ENCODE measurements around the gene MYL3.

The MYL3 gene

GRCh38 chr3:46895204-46895660, 32.0 kb upstream of the MYL3 start:
- TF ChIP-seq, protein P1, sequence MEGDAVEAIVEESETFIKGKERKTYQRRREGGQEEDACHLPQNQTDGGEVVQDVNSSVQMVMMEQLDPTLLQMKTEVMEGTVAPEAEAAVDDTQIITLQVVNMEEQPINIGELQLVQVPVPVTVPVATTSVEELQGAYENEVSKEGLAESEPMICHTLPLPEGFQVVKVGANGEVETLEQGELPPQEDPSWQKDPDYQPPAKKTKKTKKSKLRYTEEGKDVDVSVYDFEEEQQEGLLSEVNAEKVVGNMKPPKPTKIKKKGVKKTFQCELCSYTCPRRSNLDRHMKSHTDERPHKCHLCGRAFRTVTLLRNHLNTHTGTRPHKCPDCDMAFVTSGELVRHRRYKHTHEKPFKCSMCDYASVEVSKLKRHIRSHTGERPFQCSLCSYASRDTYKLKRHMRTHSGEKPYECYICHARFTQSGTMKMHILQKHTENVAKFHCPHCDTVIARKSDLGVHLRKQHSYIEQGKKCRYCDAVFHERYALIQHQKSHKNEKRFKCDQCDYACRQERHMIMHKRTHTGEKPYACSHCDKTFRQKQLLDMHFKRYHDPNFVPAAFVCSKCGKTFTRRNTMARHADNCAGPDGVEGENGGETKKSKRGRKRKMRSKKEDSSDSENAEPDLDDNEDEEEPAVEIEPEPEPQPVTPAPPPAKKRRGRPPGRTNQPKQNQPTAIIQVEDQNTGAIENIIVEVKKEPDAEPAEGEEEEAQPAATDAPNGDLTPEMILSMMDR (IDR thresholded peaks at IDR 0.05; ENCODE audit: insufficient read depth, low read length): peak; percentile 87
- TF ChIP-seq REST (IDR thresholded peaks at IDR 0.05; ENCODE audit: insufficient replicate concordance, low read depth): no peak
- no peak overlapping the region for H3K4me3 ChIP-seq (replicated peaks; ENCODE audit: insufficient read depth, low read length)
- H3K27me3 ChIP-seq (ENCODE audit: insufficient read depth, poor library complexity, severe bottlenecking): peaks cover 20% of the 10 kb centered on the region
- H3K27ac ChIP-seq (replicated peaks): no peak overlapping the region
- peak in 1 of 2 experiments; percentile 62 for DNase-seq (ENCODE audit: low read depth in 1 of 2, low spot score in 1 of 2)

- no peak overlapping the region for H3K4me3 ChIP-seq (replicated peaks; ENCODE audit: insufficient read depth, low read length)
- no peak overlapping the region for H3K27ac ChIP-seq (replicated peaks)
- DNase-seq (ENCODE audit: low read depth in 1 of 2, low spot score in 1 of 2): no peak
- peaks cover 25% of the 10 kb centered on the region for H3K27me3 ChIP-seq (ENCODE audit: insufficient read depth, poor library complexity, severe bottlenecking)
- TF ChIP-seq, protein P1 (IDR thresholded peaks at IDR 0.05; ENCODE audit: insufficient read depth, low read length): no peak
- TF ChIP-seq POLR2AphosphoS5 (IDR thresholded peaks at IDR 0.05; ENCODE audit: low read depth) (no peak), REST (IDR thresholded peaks at IDR 0.05; ENCODE audit: insufficient replicate concordance, low read depth) (no peak), GABPA (IDR thresholded peaks at IDR 0.05; ENCODE audit: low read depth) (no peak), SPI1 (IDR thresholded peaks at IDR 0.05; ENCODE audit: borderline replicate concordance, low read depth) (no peak)
These were observed 31.0 kb upstream of the MYL3 start for GRCh38 chr3:46894256-46894655.

GRCh38 chr3:46893763-46894162, 30.5 kb upstream of the MYL3 start:
- no peak for DNase-seq (ENCODE audit: low read depth in 1 of 2, low spot score in 1 of 2)
- peaks cover 25% of the 10 kb centered on the region for H3K27me3 ChIP-seq (ENCODE audit: insufficient read depth, poor library complexity, severe bottlenecking)
- no peak overlapping the region for H3K27ac ChIP-seq (replicated peaks)
- H3K4me3 ChIP-seq (replicated peaks; ENCODE audit: insufficient read depth, low read length): no peak overlapping the region
- no peak for TF ChIP-seq POLR2AphosphoS5 (IDR thresholded peaks at IDR 0.05; ENCODE audit: low read depth)
- TF ChIP-seq, protein P1 (IDR thresholded peaks at IDR 0.05; ENCODE audit: insufficient read depth, low read length): no peak
- no peak for TF ChIP-seq SPI1 (IDR thresholded peaks at IDR 0.05; ENCODE audit: borderline replicate concordance, low read depth)
- no peak for TF ChIP-seq REST (IDR thresholded peaks at IDR 0.05; ENCODE audit: insufficient replicate concordance, low read depth)
- TF ChIP-seq GABPA (IDR thresholded peaks at IDR 0.05; ENCODE audit: low read depth): no peak
